ENCODE results near the gene CACNA1G. TPM values are rescaled to one million over a fixed set of nuclear protein-coding genes. Genes with fewer than 3 reads are reported as not detected.
A peak's percentile ranks its signal among the peaks of the same experiment; 100 is the strongest.

Gene CACNA1G
- total RNA-seq, 1 donor from 2014 or later: 29.0 TPM

DNA sequence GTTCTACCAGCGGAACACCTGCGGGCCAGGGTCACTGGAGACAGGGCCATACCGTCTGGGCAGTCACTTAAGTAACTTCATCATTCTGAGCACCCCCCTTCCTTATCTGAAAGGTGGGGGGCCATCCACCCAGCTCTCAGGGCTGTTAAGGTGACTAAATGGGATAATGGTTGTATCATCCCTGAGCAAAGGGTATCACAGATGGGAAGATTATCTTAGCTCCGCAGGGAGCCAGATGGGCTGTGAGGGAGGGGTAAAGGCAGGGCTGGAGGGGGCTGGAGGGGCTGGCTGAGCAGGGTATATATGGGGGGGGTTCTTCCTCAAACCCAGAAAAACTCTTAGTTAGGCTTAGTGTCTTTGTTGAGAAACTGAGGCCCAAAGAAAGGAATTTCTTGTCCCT lies 2.9 kb upstream of the CACNA1G start:
- TF ChIP-seq, protein P1, sequence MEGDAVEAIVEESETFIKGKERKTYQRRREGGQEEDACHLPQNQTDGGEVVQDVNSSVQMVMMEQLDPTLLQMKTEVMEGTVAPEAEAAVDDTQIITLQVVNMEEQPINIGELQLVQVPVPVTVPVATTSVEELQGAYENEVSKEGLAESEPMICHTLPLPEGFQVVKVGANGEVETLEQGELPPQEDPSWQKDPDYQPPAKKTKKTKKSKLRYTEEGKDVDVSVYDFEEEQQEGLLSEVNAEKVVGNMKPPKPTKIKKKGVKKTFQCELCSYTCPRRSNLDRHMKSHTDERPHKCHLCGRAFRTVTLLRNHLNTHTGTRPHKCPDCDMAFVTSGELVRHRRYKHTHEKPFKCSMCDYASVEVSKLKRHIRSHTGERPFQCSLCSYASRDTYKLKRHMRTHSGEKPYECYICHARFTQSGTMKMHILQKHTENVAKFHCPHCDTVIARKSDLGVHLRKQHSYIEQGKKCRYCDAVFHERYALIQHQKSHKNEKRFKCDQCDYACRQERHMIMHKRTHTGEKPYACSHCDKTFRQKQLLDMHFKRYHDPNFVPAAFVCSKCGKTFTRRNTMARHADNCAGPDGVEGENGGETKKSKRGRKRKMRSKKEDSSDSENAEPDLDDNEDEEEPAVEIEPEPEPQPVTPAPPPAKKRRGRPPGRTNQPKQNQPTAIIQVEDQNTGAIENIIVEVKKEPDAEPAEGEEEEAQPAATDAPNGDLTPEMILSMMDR (IDR thresholded peaks at IDR 0.05; ENCODE audit: unreplicated experiment): no peak
- H3K4me1 Mint-ChIP-seq: peaks cover 19% of the 10 kb centered on the region
- peaks cover 46% of the 10 kb centered on the region for H3K27me3 Mint-ChIP-seq (ENCODE audit: low read depth)
- H3K9me3 Mint-ChIP-seq: no peaks in the 10 kb centered on the region
- no peak for DNase-seq (ENCODE audit: low spot score in 2 of 2, unreplicated experiment in 2 of 2)
- H3K4me3 Mint-ChIP-seq: no peak overlapping the region
- H3K27ac Mint-ChIP-seq: no peak overlapping the region
- H3K36me3 Mint-ChIP-seq: peaks cover 4% of the 10 kb centered on the region

DNA sequence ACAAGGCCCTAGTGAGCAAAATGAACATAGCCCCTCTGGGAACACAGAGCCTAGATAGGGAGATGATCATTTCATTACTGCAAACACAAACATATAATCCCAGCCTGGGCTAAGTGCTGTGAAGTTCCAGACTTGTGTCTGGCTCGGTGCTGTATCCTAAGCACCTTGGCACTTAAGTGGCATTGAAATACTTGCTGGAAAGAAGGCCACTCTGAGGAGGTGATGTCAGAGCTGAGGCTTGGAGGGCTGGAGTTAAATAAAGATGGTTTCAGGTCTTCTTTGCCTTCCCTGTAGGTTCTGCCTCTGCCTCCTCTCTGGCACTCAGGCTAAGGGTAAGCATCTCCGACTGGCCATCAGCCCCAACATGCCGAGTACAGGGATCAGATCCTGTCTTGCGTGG lies 2.4 kb upstream of the CACNA1G start:
- Mint-ChIP-seq H3K27ac (no peak overlapping the region), H3K27me3 (ENCODE audit: low read depth) (peaks cover 51% of the 10 kb centered on the region), H3K4me3 (peak overlapping the region; percentile 73), H3K36me3 (peaks cover 4% of the 10 kb centered on the region), H3K9me3 (no peaks in the 10 kb centered on the region), H3K4me1 (peaks cover 20% of the 10 kb centered on the region)
- TF ChIP-seq, protein P1 (IDR thresholded peaks at IDR 0.05; ENCODE audit: unreplicated experiment): no peak
- no peak for DNase-seq (ENCODE audit: low spot score in 2 of 2, unreplicated experiment in 2 of 2)

DNA sequence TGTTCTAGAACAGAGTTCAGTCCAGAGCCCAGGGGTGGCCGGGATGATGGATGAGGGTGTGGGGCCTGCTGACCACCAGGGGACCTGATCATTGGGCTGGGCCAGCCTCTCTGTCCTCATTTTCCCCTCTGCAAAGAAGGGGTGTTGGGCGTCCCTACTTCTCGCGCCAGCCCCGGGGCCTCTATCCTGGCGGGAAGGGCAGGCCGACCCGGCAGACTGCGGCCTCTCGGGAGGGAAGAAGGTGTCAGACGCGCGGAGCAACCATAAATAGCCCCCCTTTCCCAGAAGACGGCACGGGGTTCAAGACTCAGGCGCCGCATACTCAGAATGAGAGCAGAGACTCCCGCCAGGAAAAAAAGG lies 2.0 kb upstream of the CACNA1G start:
- Mint-ChIP-seq H3K4me1 (peaks cover 20% of the 10 kb centered on the region), H3K4me3 (peak overlapping the region; percentile 73), H3K36me3 (peaks cover 4% of the 10 kb centered on the region), H3K27me3 (ENCODE audit: low read depth) (peaks cover 56% of the 10 kb centered on the region), H3K9me3 (no peaks in the 10 kb centered on the region), H3K27ac (no peak overlapping the region)
- TF ChIP-seq, protein P1 (IDR thresholded peaks at IDR 0.05; ENCODE audit: unreplicated experiment): no peak
- DNase-seq (ENCODE audit: low spot score in 2 of 2, unreplicated experiment in 2 of 2): no peak

DNA sequence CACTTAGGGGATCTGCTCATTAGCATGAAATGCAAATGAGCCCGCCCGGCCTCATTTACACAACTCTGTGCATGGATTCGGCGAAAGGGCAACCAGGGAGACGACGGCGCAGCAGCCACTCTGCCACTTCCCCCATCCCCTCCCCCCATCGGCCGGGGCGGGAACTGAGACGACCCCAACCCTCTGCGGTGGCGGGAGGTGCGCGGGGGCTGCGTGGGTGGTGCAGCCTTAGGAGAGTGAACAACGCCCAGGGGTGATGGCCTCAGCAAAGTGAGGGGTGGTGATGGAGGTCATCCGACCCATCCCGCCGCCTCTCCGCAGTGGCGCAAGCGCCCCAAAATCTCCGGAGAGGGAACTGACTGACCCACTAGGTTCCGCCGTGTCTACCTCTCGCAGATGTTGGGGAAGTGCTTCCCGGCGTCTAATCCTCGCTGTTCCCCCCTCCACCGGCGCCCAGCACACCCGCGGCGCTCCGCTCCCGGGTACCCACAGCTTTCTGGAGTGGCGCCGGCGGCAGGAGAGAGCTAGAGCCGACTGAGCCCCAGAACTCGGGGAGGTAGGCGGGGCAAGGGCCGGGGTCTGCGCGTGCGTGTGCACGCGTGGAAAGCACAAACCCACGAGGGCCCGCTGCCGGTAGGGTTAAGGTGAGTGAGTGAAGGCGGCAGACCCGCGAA lies 1.4 kb upstream of the CACNA1G start:
- DNase-seq (ENCODE audit: low spot score in 2 of 2, unreplicated experiment in 2 of 2): peak in 1 of 2 experiments; percentile 50
- TF ChIP-seq, protein P1 (IDR thresholded peaks at IDR 0.05; ENCODE audit: unreplicated experiment): no peak
- H3K36me3 Mint-ChIP-seq: peaks cover 4% of the 10 kb centered on the region
- no peaks in the 10 kb centered on the region for H3K9me3 Mint-ChIP-seq
- H3K4me1 Mint-ChIP-seq: peaks cover 23% of the 10 kb centered on the region
- H3K4me3 Mint-ChIP-seq: peak overlapping the region; percentile 73
- no peak overlapping the region for H3K27ac Mint-ChIP-seq
- H3K27me3 Mint-ChIP-seq (ENCODE audit: low read depth): peaks cover 61% of the 10 kb centered on the region

DNA sequence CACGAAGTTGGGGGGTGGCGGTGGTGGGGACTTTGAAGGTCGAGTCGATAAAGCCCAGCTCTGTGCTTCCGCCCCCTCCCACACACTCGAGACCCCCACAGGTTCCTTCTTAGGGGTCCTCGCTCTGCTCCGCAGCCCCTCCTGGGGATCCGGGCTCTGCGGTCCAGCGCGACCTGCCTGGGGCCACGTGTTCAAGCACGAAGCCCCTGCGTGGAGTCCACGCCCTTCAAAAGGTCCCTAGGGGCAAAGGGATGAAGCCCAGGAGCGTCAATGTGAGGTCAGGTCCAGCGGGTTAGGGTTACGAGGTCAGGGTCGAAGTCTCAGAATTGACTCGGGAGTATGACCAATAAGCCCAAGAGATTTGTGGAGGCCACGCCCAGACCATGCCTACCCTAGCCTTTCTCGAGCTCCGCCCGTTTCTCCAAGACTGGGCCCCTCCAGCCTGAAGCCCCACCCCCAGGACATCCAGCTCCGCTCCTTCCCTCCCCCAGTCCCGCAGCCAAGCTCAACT lies 786 bp upstream of the CACNA1G start:
- Mint-ChIP-seq H3K4me3 (peak overlapping the region; percentile 73), H3K27me3 (ENCODE audit: low read depth) (peaks cover 66% of the 10 kb centered on the region)

More for the DNA sequence above, 786 bp upstream of the CACNA1G start:
- TF ChIP-seq, protein P1 (IDR thresholded peaks at IDR 0.05; ENCODE audit: unreplicated experiment): no peak
- Mint-ChIP-seq H3K4me1 (peaks cover 28% of the 10 kb centered on the region), H3K27ac (no peak overlapping the region), H3K36me3 (peaks cover 4% of the 10 kb centered on the region), H3K9me3 (no peaks in the 10 kb centered on the region)
- peak in 1 of 2 experiments; percentile 53 for DNase-seq (ENCODE audit: low spot score in 2 of 2, unreplicated experiment in 2 of 2)

Measured in mesothelial cell of epicardium (in vitro differentiated cells).